ENCODE data around the gene DIP2C. TPM values are rescaled to one million over a fixed set of nuclear protein-coding genes. Genes with fewer than 3 reads are reported as not detected.

The DIP2C gene
- total RNA-seq, 2 donors from 2014 or later = 13.0 to 13.7 TPM

DNA sequence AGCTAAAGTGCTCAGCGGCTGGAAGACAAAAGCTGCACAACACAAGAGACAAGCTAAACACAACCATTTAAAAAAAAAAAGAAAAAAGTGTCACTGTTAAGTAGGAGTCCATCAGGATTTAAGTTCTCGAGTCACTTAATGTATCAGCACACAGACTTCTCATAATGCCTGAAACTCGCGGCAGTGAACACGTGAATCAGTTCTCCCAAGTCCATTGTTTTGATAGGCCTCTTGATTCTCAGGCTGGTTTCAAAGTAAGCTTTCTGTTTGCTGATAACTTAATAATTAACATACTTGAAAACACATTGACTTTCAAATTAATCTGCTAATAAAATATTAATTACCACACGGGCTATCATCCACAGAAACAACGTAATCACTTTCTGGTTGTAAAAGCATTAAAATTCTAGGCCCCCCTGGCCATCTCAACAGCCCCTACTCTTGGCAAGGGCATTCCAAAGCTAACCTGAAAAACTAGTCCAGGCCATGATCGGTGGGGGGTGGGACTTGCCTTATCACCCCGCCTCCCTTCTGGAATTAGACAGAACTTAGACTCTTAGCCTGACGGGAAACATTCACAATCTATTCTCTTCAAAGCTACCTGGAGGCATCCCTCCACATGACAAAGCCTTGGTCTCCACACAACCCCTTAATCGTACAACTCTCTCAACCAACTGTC is 129.0 kb downstream of the DIP2C start:
- peaks cover 6% of the 10 kb centered on the region for H3K4me1 ChIP-seq (ENCODE audit: control insufficient read depth, insufficient read depth, low read length)
- H3K27ac Mint-ChIP-seq = no peak overlapping the region
- WGBS, 2 experiments (ENCODE audit: insufficient coverage in 1 of 2, insufficient read length in 1 of 2) = 96% methylated on average over 4 to 11 of the region's 11 CpGs
- peaks cover 41% of the 10 kb centered on the region for H3K4me1 Mint-ChIP-seq
- H3K27ac ChIP-seq (ENCODE audit: low read depth, low read length) = no peak overlapping the region
- no peaks in the 10 kb centered on the region for H3K27me3 Mint-ChIP-seq (ENCODE audit: insufficient read depth)
- DNase-seq = no peak
- H3K4me3 ChIP-seq (ENCODE audit: low read length) = no peak overlapping the region
- peaks cover 16% of the 10 kb centered on the region for H3K9me3 ChIP-seq (ENCODE audit: control insufficient read depth, low read length)
- no peaks in the 10 kb centered on the region for H3K36me3 ChIP-seq (ENCODE audit: control insufficient read depth, insufficient read depth, low read length)
- no peak for TF ChIP-seq CTCF (conservative IDR thresholded peaks at IDR 0.05)
- H3K27me3 ChIP-seq (ENCODE audit: control insufficient read depth, insufficient read depth, low read length, poor library complexity, severe bottlenecking) = no peaks in the 10 kb centered on the region
- H3K9me3 Mint-ChIP-seq = peaks cover 23% of the 10 kb centered on the region
- H3K9ac ChIP-seq (ENCODE audit: extremely low read depth, low read length, poor library complexity, severe bottlenecking) = no peak overlapping the region
- no peak overlapping the region for H3K4me3 Mint-ChIP-seq
- H3K36me3 Mint-ChIP-seq (ENCODE audit: low read depth) = peaks cover 18% of the 10 kb centered on the region

DNA sequence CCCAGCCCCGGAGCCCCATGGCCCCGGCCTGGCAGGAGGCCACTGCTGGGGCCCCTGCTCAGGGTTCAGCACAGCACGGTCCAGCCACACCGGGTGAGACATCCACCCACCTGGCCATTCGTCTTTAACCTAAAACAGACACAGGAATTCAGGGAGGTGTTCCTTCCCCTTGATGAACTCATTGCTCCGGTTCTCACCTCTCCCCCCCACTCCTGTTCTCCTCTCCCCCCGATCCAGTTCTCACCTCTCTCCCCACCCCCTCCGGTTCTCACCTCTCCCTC is 129.8 kb downstream of the DIP2C start:
- no peak overlapping the region for H3K27ac Mint-ChIP-seq

DNA sequence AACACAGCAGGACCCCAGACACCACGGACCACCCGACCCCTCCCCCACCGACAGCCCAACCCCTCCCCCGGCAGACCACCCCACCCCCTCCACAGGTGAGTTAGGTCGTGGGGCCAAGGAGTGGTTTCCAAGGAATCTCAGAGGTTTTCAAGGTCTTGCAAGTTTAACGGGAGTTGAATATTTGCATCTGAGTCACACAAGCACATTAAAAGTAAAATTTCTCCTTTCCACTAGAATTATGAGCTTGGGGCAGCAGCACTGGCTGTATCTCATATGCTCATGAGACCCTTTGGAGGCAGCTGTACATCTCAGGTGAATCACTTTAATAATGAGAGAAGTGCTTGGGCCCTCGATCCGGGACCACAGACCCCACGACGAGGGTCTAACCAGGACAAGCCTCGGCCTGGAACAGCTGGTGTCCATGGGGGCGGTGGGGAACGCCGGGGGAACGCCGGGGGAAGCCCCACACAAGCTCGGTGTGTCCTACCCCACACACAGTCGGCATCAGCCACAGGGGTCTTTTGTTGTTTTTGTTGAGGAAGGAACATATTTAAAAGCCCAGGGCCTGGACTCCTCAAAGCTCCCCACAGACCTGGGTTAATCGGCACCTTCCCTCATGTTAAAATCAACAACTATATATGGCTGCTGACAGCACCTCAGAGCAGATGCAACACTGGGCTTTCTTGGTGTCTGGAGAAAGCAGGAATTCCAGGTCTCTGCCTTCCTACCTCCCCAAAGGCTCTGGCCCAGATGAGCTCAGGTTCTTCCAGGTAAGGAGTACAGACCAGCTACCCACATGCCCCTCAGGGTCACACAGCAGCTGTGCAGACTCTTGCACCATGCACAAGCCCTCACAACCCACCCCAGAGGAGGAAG is 130.3 kb downstream of the DIP2C start:
- Mint-ChIP-seq H3K9me3 (peaks cover 10% of the 10 kb centered on the region), H3K27me3 (ENCODE audit: insufficient read depth) (no peaks in the 10 kb centered on the region), H3K4me1 (peaks cover 43% of the 10 kb centered on the region), H3K4me3 (no peak overlapping the region), H3K27ac (peak overlapping the region; percentile 26), H3K36me3 (ENCODE audit: low read depth) (peaks cover 6% of the 10 kb centered on the region)
- DNase-seq = peak; percentile 48
- peaks cover 6% of the 10 kb centered on the region for H3K4me1 ChIP-seq (ENCODE audit: control insufficient read depth, insufficient read depth, low read length)
- H3K36me3 ChIP-seq (ENCODE audit: control insufficient read depth, insufficient read depth, low read length) = no peaks in the 10 kb centered on the region
- H3K27ac ChIP-seq (ENCODE audit: low read depth, low read length) = no peak overlapping the region
- WGBS, 2 experiments (ENCODE audit: insufficient coverage in 1 of 2, insufficient read length in 1 of 2) = 83 to 86% methylated on average over 5 to 15 of the region's 19 CpGs
- H3K9ac ChIP-seq (ENCODE audit: extremely low read depth, low read length, poor library complexity, severe bottlenecking) = no peak overlapping the region
- H3K9me3 ChIP-seq (ENCODE audit: control insufficient read depth, low read length) = peaks cover 9% of the 10 kb centered on the region
- no peak for TF ChIP-seq CTCF (conservative IDR thresholded peaks at IDR 0.05)
- H3K4me3 ChIP-seq (ENCODE audit: low read length) = no peak overlapping the region
- no peaks in the 10 kb centered on the region for H3K27me3 ChIP-seq (ENCODE audit: control insufficient read depth, insufficient read depth, low read length, poor library complexity, severe bottlenecking)

More for the DNA sequence above, 129.8 kb downstream of the DIP2C start:
- Mint-ChIP-seq H3K9me3 (peaks cover 16% of the 10 kb centered on the region), H3K36me3 (ENCODE audit: low read depth) (peaks cover 12% of the 10 kb centered on the region), H3K27me3 (ENCODE audit: insufficient read depth) (no peaks in the 10 kb centered on the region), H3K4me1 (peaks cover 43% of the 10 kb centered on the region), H3K4me3 (no peak overlapping the region)
- WGBS, 2 experiments (ENCODE audit: insufficient coverage in 1 of 2, insufficient read length in 1 of 2) = 90 to 93% methylated on average over 4 to 8 of the region's 8 CpGs
- Histone ChIP-seq H3K36me3 (ENCODE audit: control insufficient read depth, insufficient read depth, low read length) (no peaks in the 10 kb centered on the region), H3K27ac (ENCODE audit: low read depth, low read length) (no peak overlapping the region), H3K9ac (ENCODE audit: extremely low read depth, low read length, poor library complexity, severe bottlenecking) (no peak overlapping the region), H3K4me3 (ENCODE audit: low read length) (no peak overlapping the region), H3K27me3 (ENCODE audit: control insufficient read depth, insufficient read depth, low read length, poor library complexity, severe bottlenecking) (no peaks in the 10 kb centered on the region), H3K4me1 (ENCODE audit: control insufficient read depth, insufficient read depth, low read length) (peaks cover 6% of the 10 kb centered on the region), H3K9me3 (ENCODE audit: control insufficient read depth, low read length) (peaks cover 15% of the 10 kb centered on the region)
- no peak for DNase-seq
- TF ChIP-seq CTCF (conservative IDR thresholded peaks at IDR 0.05) = no peak
